ENCODE data around the gene ENG.
"Not testable (repeated sequence)": the region's sequence is repeated elsewhere in the genome, so short reads cannot be mapped to it uniquely, and the experiment has no call there.

Gene ENG

GRCh38 chr9:127878001-127878651 is 23.7 kb upstream of the ENG start:
- no peak for DNase-seq

GRCh38 chr9:127877566-127877998 is 23.1 kb upstream of the ENG start, which contains the start of gene AK1:
Gene AK1 (minus strand): TSS chr9:127877675. CDS start chr9:127874617, 3,058 bp downstream.
- DNase-seq = no peak

GRCh38 chr9:127876764-127877562 is 22.5 kb upstream of the ENG start:
- DNase-seq = no peak

- DNase-seq = no peak
These were observed 21.7 kb upstream of the ENG start for GRCh38 chr9:127876026-127876763.

GRCh38 chr9:127875306-127875966 is 21.0 kb upstream of the ENG start:
- no peak for DNase-seq

GRCh38 chr9:127874301-127875221 is 20.1 kb upstream of the ENG start:
- no peak for DNase-seq

- no peak for DNase-seq
These were observed 19.4 kb upstream of the ENG start for GRCh38 chr9:127873886-127874285.

GRCh38 chr9:127873223-127873691 is 18.8 kb upstream of the ENG start:
- DNase-seq = no peak

GRCh38 chr9:127872369-127873222 is 18.1 kb upstream of the ENG start:
- no peak for DNase-seq

- no peak for DNase-seq
These were observed 17.1 kb upstream of the ENG start for GRCh38 chr9:127871531-127871930.

- no peak for DNase-seq
These were observed 16.4 kb upstream of the ENG start for GRCh38 chr9:127870887-127871286.

- DNase-seq = not testable (repeated sequence)
These were observed 15.7 kb upstream of the ENG start for GRCh38 chr9:127870153-127870491.

GRCh38 chr9:127869310-127870152 is 15.1 kb upstream of the ENG start:
- DNase-seq = peak; percentile 35

- no peak for DNase-seq
These were observed 13.9 kb upstream of the ENG start for GRCh38 chr9:127868278-127868902.

GRCh38 chr9:127867356-127868277 is 13.2 kb upstream of the ENG start:
- DNase-seq = no peak

GRCh38 chr9:127866535-127866934 is 12.1 kb upstream of the ENG start:
- no peak for DNase-seq

GRCh38 chr9:127865645-127866464 is 11.4 kb upstream of the ENG start:
- DNase-seq = no peak

All from activated gamma-delta T cell (primary cell).